ENCODE measurements around the gene UBE2E1. TPM values are rescaled to one million over a fixed set of nuclear protein-coding genes. Genes with fewer than 3 reads are reported as not detected.

The UBE2E1 gene
- total and polyA plus RNA-seq, 4 donors, result 6.6 to 31.8 (median 25.4) TPM

DNA sequence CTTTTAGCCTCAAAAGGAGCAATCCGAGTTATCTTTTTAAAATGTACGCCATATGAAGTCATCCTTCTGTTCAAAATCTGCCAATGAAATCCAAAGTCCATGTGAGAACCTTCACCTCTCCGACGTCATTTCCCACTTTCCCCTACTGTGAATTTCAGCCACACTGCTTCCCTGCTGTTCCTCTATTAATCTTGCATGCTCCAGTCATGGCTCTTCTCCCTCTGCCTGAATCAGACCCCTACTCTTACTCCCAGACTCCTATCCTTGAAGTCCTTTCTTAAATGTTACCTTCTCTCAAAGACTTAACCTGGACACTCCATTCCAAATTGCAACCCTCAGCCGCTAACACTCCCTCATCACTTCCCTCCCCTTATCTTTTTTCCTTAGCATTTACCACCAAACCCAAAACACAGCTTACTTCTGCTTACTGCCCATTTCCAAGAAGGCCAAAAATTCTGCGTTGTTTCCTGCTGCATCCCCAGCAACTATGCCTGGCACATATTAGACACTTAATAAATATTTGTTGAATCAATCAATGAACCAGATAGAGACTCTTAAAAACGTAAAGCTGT, 109.9 kb downstream of the UBE2E1 start:
- 16% methylated on average over 7 of the region's 7 CpGs for WGBS
- Histone ChIP-seq H3K27ac (ENCODE audit: low read depth in 1 of 2, low read length in 2 of 2) (peak overlapping the region; percentile 88 to 96), H3K36me3 (ENCODE audit: control insufficient read depth in 4 of 4, insufficient read depth in 3 of 4, low read depth in 1 of 4, low read length in 3 of 4) (peaks cover 0 to 11% (median 10%) of the 10 kb centered on the region in 4 donors), H3K4me1 (ENCODE audit: control insufficient read depth in 4 of 4, insufficient read depth in 4 of 4, low read length in 3 of 4) (peaks cover 0 to 37% (median 28%) of the 10 kb centered on the region in 4 donors), H3K4me3 (ENCODE audit: low read depth in 1 of 3, low read length in 3 of 3) (peak overlapping the region; percentile 68 to 95 (median 95)), H3K9ac (ENCODE audit: low read depth in 1 of 2, low read length in 2 of 2) (peak overlapping the region; percentile 94 to 97), H3K27me3 (ENCODE audit: control insufficient read depth in 4 of 4, insufficient read depth in 4 of 4, low read length in 3 of 4) (no peaks in the 10 kb centered on the region), H3K9me3 (ENCODE audit: control insufficient read depth in 4 of 4, low read length in 3 of 4) (no peaks in the 10 kb centered on the region)
- DNase-seq (ENCODE audit: low spot score), result no peak
- TF ChIP-seq EGR1 (IDR thresholded peaks at IDR 0.05; ENCODE audit: low read depth in 2 of 2) (no peak), YY1 (IDR thresholded peaks at IDR 0.05) (peak; percentile 64), FOXA1 (IDR thresholded peaks at IDR 0.05) (no peak), RAD21 (IDR thresholded peaks at IDR 0.05) (no peak), HNF4A (conservative IDR thresholded peaks at IDR 0.05) (peak; percentile 78 to 86), JUND (IDR thresholded peaks at IDR 0.05) (peak; percentile 32 to 81), TAF1 (conservative IDR thresholded peaks at IDR 0.05) (peak; percentile 65), NR2F2 (IDR thresholded peaks at IDR 0.05) (no peak), GABPA (IDR thresholded peaks at IDR 0.05 in 1 of 2, conservative IDR thresholded peaks at IDR 0.05 in 1 of 2) (peak in 1 of 2 donors; percentile 47), HNF4G (IDR thresholded peaks at IDR 0.05) (peak; percentile 52), SP1 (IDR thresholded peaks at IDR 0.05) (peak; percentile 67), RXRA (IDR thresholded peaks at IDR 0.05) (peak; percentile 39 to 62), FOXA2 (IDR thresholded peaks at IDR 0.05) (no peak)
- TF ChIP-seq, protein P1, sequence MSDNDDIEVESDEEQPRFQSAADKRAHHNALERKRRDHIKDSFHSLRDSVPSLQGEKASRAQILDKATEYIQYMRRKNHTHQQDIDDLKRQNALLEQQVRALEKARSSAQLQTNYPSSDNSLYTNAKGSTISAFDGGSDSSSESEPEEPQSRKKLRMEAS (IDR thresholded peaks at IDR 0.05), result no peak
- TF ChIP-seq, protein P2, sequence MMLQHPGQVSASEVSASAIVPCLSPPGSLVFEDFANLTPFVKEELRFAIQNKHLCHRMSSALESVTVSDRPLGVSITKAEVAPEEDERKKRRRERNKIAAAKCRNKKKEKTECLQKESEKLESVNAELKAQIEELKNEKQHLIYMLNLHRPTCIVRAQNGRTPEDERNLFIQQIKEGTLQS (IDR thresholded peaks at IDR 0.05), result peak; percentile 41
- TF ChIP-seq, protein P3, sequence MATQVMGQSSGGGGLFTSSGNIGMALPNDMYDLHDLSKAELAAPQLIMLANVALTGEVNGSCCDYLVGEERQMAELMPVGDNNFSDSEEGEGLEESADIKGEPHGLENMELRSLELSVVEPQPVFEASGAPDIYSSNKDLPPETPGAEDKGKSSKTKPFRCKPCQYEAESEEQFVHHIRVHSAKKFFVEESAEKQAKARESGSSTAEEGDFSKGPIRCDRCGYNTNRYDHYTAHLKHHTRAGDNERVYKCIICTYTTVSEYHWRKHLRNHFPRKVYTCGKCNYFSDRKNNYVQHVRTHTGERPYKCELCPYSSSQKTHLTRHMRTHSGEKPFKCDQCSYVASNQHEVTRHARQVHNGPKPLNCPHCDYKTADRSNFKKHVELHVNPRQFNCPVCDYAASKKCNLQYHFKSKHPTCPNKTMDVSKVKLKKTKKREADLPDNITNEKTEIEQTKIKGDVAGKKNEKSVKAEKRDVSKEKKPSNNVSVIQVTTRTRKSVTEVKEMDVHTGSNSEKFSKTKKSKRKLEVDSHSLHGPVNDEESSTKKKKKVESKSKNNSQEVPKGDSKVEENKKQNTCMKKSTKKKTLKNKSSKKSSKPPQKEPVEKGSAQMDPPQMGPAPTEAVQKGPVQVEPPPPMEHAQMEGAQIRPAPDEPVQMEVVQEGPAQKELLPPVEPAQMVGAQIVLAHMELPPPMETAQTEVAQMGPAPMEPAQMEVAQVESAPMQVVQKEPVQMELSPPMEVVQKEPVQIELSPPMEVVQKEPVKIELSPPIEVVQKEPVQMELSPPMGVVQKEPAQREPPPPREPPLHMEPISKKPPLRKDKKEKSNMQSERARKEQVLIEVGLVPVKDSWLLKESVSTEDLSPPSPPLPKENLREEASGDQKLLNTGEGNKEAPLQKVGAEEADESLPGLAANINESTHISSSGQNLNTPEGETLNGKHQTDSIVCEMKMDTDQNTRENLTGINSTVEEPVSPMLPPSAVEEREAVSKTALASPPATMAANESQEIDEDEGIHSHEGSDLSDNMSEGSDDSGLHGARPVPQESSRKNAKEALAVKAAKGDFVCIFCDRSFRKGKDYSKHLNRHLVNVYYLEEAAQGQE (IDR thresholded peaks at IDR 0.05), result peak; percentile 68
- TF ChIP-seq, protein P4, sequence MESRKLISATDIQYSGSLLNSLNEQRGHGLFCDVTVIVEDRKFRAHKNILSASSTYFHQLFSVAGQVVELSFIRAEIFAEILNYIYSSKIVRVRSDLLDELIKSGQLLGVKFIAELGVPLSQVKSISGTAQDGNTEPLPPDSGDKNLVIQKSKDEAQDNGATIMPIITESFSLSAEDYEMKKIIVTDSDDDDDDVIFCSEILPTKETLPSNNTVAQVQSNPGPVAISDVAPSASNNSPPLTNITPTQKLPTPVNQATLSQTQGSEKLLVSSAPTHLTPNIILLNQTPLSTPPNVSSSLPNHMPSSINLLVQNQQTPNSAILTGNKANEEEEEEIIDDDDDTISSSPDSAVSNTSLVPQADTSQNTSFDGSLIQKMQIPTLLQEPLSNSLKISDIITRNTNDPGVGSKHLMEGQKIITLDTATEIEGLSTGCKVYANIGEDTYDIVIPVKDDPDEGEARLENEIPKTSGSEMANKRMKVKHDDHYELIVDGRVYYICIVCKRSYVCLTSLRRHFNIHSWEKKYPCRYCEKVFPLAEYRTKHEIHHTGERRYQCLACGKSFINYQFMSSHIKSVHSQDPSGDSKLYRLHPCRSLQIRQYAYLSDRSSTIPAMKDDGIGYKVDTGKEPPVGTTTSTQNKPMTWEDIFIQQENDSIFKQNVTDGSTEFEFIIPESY (IDR thresholded peaks at IDR 0.05), result peak; percentile 19
- TF ChIP-seq, protein P5, sequence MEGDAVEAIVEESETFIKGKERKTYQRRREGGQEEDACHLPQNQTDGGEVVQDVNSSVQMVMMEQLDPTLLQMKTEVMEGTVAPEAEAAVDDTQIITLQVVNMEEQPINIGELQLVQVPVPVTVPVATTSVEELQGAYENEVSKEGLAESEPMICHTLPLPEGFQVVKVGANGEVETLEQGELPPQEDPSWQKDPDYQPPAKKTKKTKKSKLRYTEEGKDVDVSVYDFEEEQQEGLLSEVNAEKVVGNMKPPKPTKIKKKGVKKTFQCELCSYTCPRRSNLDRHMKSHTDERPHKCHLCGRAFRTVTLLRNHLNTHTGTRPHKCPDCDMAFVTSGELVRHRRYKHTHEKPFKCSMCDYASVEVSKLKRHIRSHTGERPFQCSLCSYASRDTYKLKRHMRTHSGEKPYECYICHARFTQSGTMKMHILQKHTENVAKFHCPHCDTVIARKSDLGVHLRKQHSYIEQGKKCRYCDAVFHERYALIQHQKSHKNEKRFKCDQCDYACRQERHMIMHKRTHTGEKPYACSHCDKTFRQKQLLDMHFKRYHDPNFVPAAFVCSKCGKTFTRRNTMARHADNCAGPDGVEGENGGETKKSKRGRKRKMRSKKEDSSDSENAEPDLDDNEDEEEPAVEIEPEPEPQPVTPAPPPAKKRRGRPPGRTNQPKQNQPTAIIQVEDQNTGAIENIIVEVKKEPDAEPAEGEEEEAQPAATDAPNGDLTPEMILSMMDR (IDR thresholded peaks at IDR 0.05; ENCODE audit: low read depth, low read length, missing input control), result no peak

All from liver (tissue), 9 donors.